ENCODE data around the gene C2CD3. TPM values are rescaled to one million over a fixed set of nuclear protein-coding genes. Genes with fewer than 3 reads are reported as not detected.

C2CD3 gene
- total RNA-seq, 1 experiment from 2014 or later = 18.7 TPM

GRCh38 chr11:73990730-73991129 is 180.1 kb downstream of the C2CD3 start:
- ChIA-PET POLR2A (no interaction called here), CTCF (no interaction called here)
- peaks cover 11% of the 10 kb centered on the region for H3K4me1 Mint-ChIP-seq
- ATAC-seq (no peak), DNase-seq (ENCODE audit: low spot score) (no peak)
- no peaks in the 10 kb centered on the region for H3K27me3 Mint-ChIP-seq (ENCODE audit: low read depth)
- no peak overlapping the region for H3K4me3 Mint-ChIP-seq
- no peaks in the 10 kb centered on the region for H3K9me3 Mint-ChIP-seq
- TF ChIP-seq ZNF281 (CRISPR knock-in tag; IDR thresholded peaks at IDR 0.05) = no peak
- no peak for TF ChIP-seq E2F4 (CRISPR knock-in tag; IDR thresholded peaks at IDR 0.05; ENCODE audit: borderline replicate concordance, low read depth)
- TF ChIP-seq, protein P1, sequence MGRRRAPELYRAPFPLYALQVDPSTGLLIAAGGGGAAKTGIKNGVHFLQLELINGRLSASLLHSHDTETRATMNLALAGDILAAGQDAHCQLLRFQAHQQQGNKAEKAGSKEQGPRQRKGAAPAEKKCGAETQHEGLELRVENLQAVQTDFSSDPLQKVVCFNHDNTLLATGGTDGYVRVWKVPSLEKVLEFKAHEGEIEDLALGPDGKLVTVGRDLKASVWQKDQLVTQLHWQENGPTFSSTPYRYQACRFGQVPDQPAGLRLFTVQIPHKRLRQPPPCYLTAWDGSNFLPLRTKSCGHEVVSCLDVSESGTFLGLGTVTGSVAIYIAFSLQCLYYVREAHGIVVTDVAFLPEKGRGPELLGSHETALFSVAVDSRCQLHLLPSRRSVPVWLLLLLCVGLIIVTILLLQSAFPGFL (CRISPR knock-in tag; IDR thresholded peaks at IDR 0.05; ENCODE audit: borderline replicate concordance) = no peak
- TF ChIP-seq MAX (CRISPR knock-in tag; IDR thresholded peaks at IDR 0.05) = no peak
- TF ChIP-seq NFYB (CRISPR knock-in tag; conservative IDR thresholded peaks at IDR 0.05; ENCODE audit: low read depth) = no peak
- TF ChIP-seq, protein P2, sequence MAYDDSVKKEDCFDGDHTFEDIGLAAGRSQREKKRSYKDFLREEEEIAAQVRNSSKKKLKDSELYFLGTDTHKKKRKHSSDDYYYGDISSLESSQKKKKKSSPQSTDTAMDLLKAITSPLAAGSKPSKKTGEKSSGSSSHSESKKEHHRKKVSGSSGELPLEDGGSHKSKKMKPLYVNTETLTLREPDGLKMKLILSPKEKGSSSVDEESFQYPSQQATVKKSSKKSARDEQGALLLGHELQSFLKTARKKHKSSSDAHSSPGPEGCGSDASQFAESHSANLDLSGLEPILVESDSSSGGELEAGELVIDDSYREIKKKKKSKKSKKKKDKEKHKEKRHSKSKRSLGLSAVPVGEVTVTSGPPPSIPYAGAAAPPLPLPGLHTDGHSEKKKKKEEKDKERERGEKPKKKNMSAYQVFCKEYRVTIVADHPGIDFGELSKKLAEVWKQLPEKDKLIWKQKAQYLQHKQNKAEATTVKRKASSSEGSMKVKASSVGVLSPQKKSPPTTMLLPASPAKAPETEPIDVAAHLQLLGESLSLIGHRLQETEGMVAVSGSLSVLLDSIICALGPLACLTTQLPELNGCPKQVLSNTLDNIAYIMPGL (CRISPR knock-in tag; IDR thresholded peaks at IDR 0.05) = no peak
- no peak for TF ChIP-seq PRRX2 (CRISPR knock-in tag; IDR thresholded peaks at IDR 0.05)
- TF ChIP-seq MXD4 (CRISPR knock-in tag; IDR thresholded peaks at IDR 0.05; ENCODE audit: borderline replicate concordance) = no peak
- no peak for TF ChIP-seq SOX15 (CRISPR knock-in tag; IDR thresholded peaks at IDR 0.05)
- no peak for TF ChIP-seq ZNF423 (CRISPR knock-in tag; IDR thresholded peaks at IDR 0.05)
- TF ChIP-seq, protein P3, sequence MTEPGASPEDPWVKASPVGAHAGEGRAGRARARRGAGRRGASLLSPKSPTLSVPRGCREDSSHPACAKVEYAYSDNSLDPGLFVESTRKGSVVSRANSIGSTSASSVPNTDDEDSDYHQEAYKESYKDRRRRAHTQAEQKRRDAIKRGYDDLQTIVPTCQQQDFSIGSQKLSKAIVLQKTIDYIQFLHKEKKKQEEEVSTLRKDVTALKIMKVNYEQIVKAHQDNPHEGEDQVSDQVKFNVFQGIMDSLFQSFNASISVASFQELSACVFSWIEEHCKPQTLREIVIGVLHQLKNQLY (CRISPR knock-in tag; IDR thresholded peaks at IDR 0.05) = no peak
- TF ChIP-seq CDX4 (CRISPR knock-in tag; IDR thresholded peaks at IDR 0.05; ENCODE audit: borderline replicate concordance) = no peak
- no peak overlapping the region for H3K27ac Mint-ChIP-seq
- no peaks in the 10 kb centered on the region for H3K36me3 Mint-ChIP-seq

DNA sequence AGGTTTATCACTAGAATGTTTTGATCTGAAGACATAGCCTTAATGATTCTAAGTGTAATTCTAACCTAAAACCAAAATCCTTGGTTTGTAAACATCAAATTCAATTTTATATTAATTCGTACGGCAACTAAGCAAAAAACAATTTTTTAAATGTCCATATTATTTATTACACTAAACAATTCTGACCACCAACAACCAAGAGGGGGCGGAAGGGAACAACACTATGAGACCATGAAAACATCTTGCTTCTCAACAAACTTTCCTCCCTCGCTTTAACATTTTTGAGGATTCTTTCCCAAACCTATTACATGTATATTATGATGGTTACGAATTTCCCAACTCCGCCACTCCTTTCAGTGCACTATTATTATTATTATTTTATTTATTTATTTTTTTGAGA is 181.6 kb downstream of the C2CD3 start:
- TF ChIP-seq ZNF416 (CRISPR knock-in tag; IDR thresholded peaks at IDR 0.05) = no peak
- TF ChIP-seq CTCF (IDR thresholded peaks at IDR 0.05) = 0 out of 2 replicates have a peak, but pooled peaks have one; percentile 16
- no peak for TF ChIP-seq ESRRA (CRISPR knock-in tag; IDR thresholded peaks at IDR 0.05; ENCODE audit: borderline replicate concordance)
- ChIA-PET CTCF (no interaction called here), POLR2A (no interaction called here)
- no peaks in the 10 kb centered on the region for H3K9me3 Mint-ChIP-seq
- no peaks in the 10 kb centered on the region for H3K36me3 Mint-ChIP-seq
- no peak overlapping the region for H3K4me3 Mint-ChIP-seq
- no peak for DNase-seq (ENCODE audit: low spot score)
- ATAC-seq = no peak; the same call in 1 of the 2 replicates
- H3K27me3 Mint-ChIP-seq (ENCODE audit: low read depth) = peaks cover under 1% of the 10 kb centered on the region; the same call in 1 of the 2 replicates
- H3K27ac Mint-ChIP-seq = no peak overlapping the region
- H3K4me1 Mint-ChIP-seq = peaks cover 11% of the 10 kb centered on the region

Measured in WTC11 (cell line).